K562 (cell line): ENCODE data around the gene CFAP221. TPM values are rescaled to one million over a fixed set of nuclear protein-coding genes. Genes with fewer than 3 reads are reported as not detected.

Experiments
- ATAC-seq: fragments of 200-7000 bp; cut with Tn5 transposase; 3 replicates; pipeline ENCODE4 v1.9.1; 2020; ENCODE audit warnings: moderate library complexity
- BruUV-seq: library from RNA; stranded (reverse); fragments of 400-500 nt; replicated peaks from 2 replicates; lab custom pipeline; 2021; lab: Mats Ljungman, UMichigan
- CTCF ChIA-PET: fragments of 300-600 bp; formaldehyde crosslinking; extraction: SDS; loops from one replicate; lab custom pipeline; 2021; ENCODE audit warnings: low intra/inter-chr PET ratio; lab: Yijun Ruan, JAX
- POLR2A ChIA-PET: fragments of 300-600, 350-650 bp; sonication (Branson Sonifier 250); formaldehyde crosslinking; extraction: SDS; loops from one replicate; lab custom pipeline; 2021; ENCODE audit warnings: antibody characterized with exemption, inconsistent platforms; lab: Yijun Ruan, JAX
- DNase-seq, 4 experiments: peaks; one replicate each; pipeline versions ENCODE4 v3.0.0 to v3.0.0-alpha.2; 2011 to 2018; ENCODE audit warnings: low spot score in 3 of 4, mixed read lengths in 3 of 4; ENCODE audit errors: extremely low read depth in 1 of 4
- FAIRE-seq: peaks from 2 replicates; lab custom pipeline; 2011; peaks lifted over from hg19 to GRCh38; lab: Jason Lieb, UNC
- H2AFZ ChIP-seq: 2 replicates; pipeline ENCODE4 v1.6.0; 2011; ENCODE audit warnings: low read depth, low read length, control low read depth, inconsistent platforms
- H3K27ac ChIP-seq: fragments of 200-600 bp; 3 replicates; pipeline ENCODE4 v1.8.0; 2011; ENCODE audit warnings: low read depth, mild to moderate bottlenecking, control low read depth, inconsistent platforms, low read length, moderate library complexity, mixed read lengths; ENCODE audit errors: extremely low read depth
- H3K27me3 ChIP-seq, 2 experiments: fragments of 300-600 bp in 1 of 2; 2 replicates in 1 of 2; 3 replicates in 1 of 2; pipeline versions ENCODE4 v1.6.0 to v1.8.0; 2011; ENCODE audit warnings: inconsistent platforms in 2 of 2, low read length in 2 of 2, mild to moderate bottlenecking in 1 of 2, mixed read lengths in 1 of 2, moderate library complexity in 1 of 2; ENCODE audit not compliant: control insufficient read depth in 2 of 2, insufficient read depth in 2 of 2
- H3K36me3 ChIP-seq: fragments of 300-600 bp; 3 replicates; pipeline ENCODE4 v1.8.0; 2011; ENCODE audit warnings: mild to moderate bottlenecking, low read length, inconsistent platforms; ENCODE audit not compliant: control insufficient read depth, insufficient read depth
- H3K4me1 ChIP-seq, 2 experiments: fragments of 200-600 bp in 1 of 2; replicated peaks in 1 of 2; 2 replicates in 1 of 2; 3 replicates in 1 of 2; pipeline versions ENCODE4 v1.5.1 to v1.8.0; 2011; ENCODE audit warnings: inconsistent platforms in 2 of 2, low read length in 2 of 2, mild to moderate bottlenecking in 1 of 2, mixed read lengths in 1 of 2, moderate library complexity in 1 of 2; ENCODE audit not compliant: control insufficient read depth in 2 of 2, insufficient read depth in 2 of 2
- H3K4me2 ChIP-seq: 2 replicates; pipeline ENCODE4 v1.6.1; 2011; ENCODE audit warnings: low read length, control low read depth, inconsistent platforms, mixed read lengths; ENCODE audit not compliant: insufficient read depth
- H3K4me3 ChIP-seq: fragments of 200-600 bp; sonication (generic), shearing (Covaris generic); 2 replicates; pipeline ENCODE4 v1.5.1; 2016; ENCODE audit warnings: control low read depth, inconsistent platforms
- H3K79me2 ChIP-seq: fragments of 200-600 bp; 3 replicates; pipeline ENCODE4 v1.8.0; 2011; ENCODE audit warnings: low read length, inconsistent platforms; ENCODE audit not compliant: control insufficient read depth, insufficient read depth
- H3K9ac ChIP-seq, 2 experiments: 2 replicates each; pipeline versions ENCODE4 v1.6.0 to v1.6.1; 2011; ENCODE audit warnings: low read depth in 2 of 2, low read length in 2 of 2, control low read depth in 1 of 2, inconsistent platforms in 1 of 2, mild to moderate bottlenecking in 1 of 2, mixed read lengths in 1 of 2; ENCODE audit not compliant: insufficient read depth in 1 of 2
- H3K9me1 ChIP-seq: one replicate; pipeline ENCODE4 v1.6.0; 2011; ENCODE audit warnings: inconsistent platforms, mild to moderate bottlenecking, low read length, moderate library complexity; ENCODE audit not compliant: control insufficient read depth, insufficient read depth
- H3K9me3 ChIP-seq: replicated peaks from 2 replicates; pipeline ENCODE4 v1.5.1; 2011; ENCODE audit warnings: low read depth, low read length, inconsistent platforms; ENCODE audit not compliant: control insufficient read depth, insufficient read depth
- H4K20me1 ChIP-seq: replicated peaks from 2 replicates; pipeline ENCODE4 v1.6.1; 2011; ENCODE audit warnings: low read length, inconsistent platforms, mixed read lengths; ENCODE audit not compliant: control insufficient read depth, insufficient read depth
- CHD2 ChIP-seq: IDR thresholded peaks from 2 replicates; pipeline ENCODE4 v1.6.1; 2011; ENCODE audit warnings: low read depth, low read length
- HDAC3 ChIP-seq: fragments of 450-650 bp; IDR thresholded peaks from 2 replicates; pipeline ENCODE4 v1.6.1; 2018; ENCODE audit warnings: borderline replicate concordance, mild to moderate bottlenecking, moderate library complexity; ENCODE audit not compliant: partially characterized antibody
- OTX1 ChIP-seq: fragments of 450-650 bp; formaldehyde crosslinking; IDR thresholded peaks from 2 replicates; pipeline ENCODE4 v1.4.0; 2022; ENCODE audit warnings: mild to moderate bottlenecking
- TRIM28 ChIP-seq: fragments of 450-650 bp; IDR thresholded peaks from 2 replicates; pipeline ENCODE4 v1.6.1; 2017
- ZNF347 ChIP-seq: fragments of 450-650 bp; formaldehyde crosslinking; IDR thresholded peaks from 2 replicates; pipeline ENCODE4 v1.4.0; 2020; ENCODE audit warnings: low read depth, mild to moderate bottlenecking, moderate library complexity
- WGBS: fragments of 100-300 bp; shearing (Covaris generic); methylation state at CpG from one replicate; pipeline ENCODE4 v1.1.6; 2016; ENCODE audit warnings: low coverage, mixed read lengths; ENCODE audit not compliant: insufficient coverage; ENCODE audit errors: missing lambda C conversion rate; 5-methylcytosine and 5-hydroxymethylcytosine counted together
- in situ Hi-C: fragments of 300-500 bp; cut with MboI; formaldehyde crosslinking; loops from 4 replicates; pipeline ENCODE4 v1.15.0; 2018; ENCODE audit warnings: inconsistent platforms, mixed read lengths
- intact Hi-C: fragments of 100-400 bp; cut with micrococcal nuclease; formaldehyde crosslinking; loops from 2 replicates; pipeline ENCODE4 v1.14.2; 2022
- polyA plus RNA-seq, 8 experiments: library from polyadenylated mRNA; depleted of rRNA in 4 of 8; stranded (reverse) in 5 of 8; unstranded in 3 of 8; fragments of >200 nt; fragmentation: Nextera tagmentation in 2 of 8; fragmentation: Illumina TruSeq in 1 of 8; extraction: Ambion mirVana in 2 of 8; extraction: Trizol in 1 of 8; gene quantifications; 2 replicates each; pipeline versions ENCODE4 v1.2.1 to v1.2.3, GENCODE V29; 2011 to 2014; ENCODE audit warnings: inconsistent platforms in 1 of 8, missing spikeins in 1 of 8
- total RNA-seq, 7 experiments: library from RNA; depleted of rRNA in 6 of 7; stranded (reverse); fragments of >200 nt in 6 of 7; fragmentation: Illumina TruSeq in 2 of 7; extraction: Trizol in 2 of 7; gene quantifications; 2 replicates each; pipeline versions ENCODE4 v1.2.1 to v1.2.3, GENCODE V29; 2011 to 2021; ENCODE audit warnings: low replicate concordance in 1 of 7
- TF ChIP-seq, protein P1 (sequence below): IDR thresholded peaks from 3 replicates; pipeline ENCODE4 v1.6.1; 2011; ENCODE audit warnings: borderline replicate concordance, mild to moderate bottlenecking; ENCODE audit not compliant: insufficient read length, insufficient read depth
- TF ChIP-seq, protein P2 (sequence below): sonication (generic); formaldehyde crosslinking; IDR thresholded peaks from 2 replicates; pipeline ENCODE4 v1.8.0; 2023; ENCODE audit warnings: missing genetic modification reagents, mild to moderate bottlenecking, borderline replicate concordance

The CFAP221 gene
- total and polyA plus RNA-seq, 9 of the 15 experiments (the other 6 are each of a cell fraction or from before 2014, with no cell fraction given) = 0.09 to 1.4 (median 0.65) TPM

DNA sequence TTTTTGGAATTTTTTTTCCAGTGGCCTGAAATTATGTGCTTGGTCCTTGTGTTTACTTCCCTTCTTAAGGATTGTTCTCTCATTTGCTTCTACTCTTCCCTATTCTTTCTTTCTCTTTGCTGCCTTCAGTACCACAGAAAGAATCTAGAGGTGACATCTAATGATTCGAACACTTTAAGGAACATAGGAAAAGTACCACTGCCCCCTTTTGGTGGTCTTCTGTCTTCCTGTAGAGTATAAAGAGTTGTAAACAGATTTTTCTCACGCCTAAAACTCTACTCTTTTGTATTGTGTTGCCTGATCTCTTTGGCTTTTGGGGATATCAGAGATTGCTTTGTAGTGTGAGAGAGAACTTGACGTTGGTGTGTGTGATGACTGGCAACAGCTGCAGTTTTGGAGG is 13.0 kb upstream of the CFAP221 start (continued):
- TF ChIP-seq, protein P1, sequence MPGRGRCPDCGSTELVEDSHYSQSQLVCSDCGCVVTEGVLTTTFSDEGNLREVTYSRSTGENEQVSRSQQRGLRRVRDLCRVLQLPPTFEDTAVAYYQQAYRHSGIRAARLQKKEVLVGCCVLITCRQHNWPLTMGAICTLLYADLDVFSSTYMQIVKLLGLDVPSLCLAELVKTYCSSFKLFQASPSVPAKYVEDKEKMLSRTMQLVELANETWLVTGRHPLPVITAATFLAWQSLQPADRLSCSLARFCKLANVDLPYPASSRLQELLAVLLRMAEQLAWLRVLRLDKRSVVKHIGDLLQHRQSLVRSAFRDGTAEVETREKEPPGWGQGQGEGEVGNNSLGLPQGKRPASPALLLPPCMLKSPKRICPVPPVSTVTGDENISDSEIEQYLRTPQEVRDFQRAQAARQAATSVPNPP = no peak
- no peak for TF ChIP-seq HDAC3
- no peak for TF ChIP-seq OTX1 (CRISPR knock-in tag)

- intact Hi-C loops = no loop called here
- Histone ChIP-seq H3K79me2 (no peaks in the 10 kb centered on the region), H3K4me3 (no peak overlapping the region), H3K9me3 (no peaks in the 10 kb centered on the region; the same call in 1 of the 2 replicates), H4K20me1 (no peaks in the 10 kb centered on the region), H3K9ac (no peak overlapping the region), H3K4me1 (no peaks in the 10 kb centered on the region; a peak in 1 of 5 replicates), H3K27ac (no peak overlapping the region), H2AFZ (no peak overlapping the region), H3K4me2 (no peak overlapping the region), H3K27me3 (peaks cover 3 to 9% of the 10 kb centered on the region in 2 experiments; a peak in 2 of 5 replicates), H3K36me3 (no peaks in the 10 kb centered on the region), H3K9me1 (no peaks in the 10 kb centered on the region)
- CTCF ChIA-PET = no interaction called here
- POLR2A ChIA-PET = no interaction called here
- WGBS = 0% methylated on average over 1 of the region's 1 CpG
- no peak for DNase-seq
- no peak for FAIRE-seq
- in situ Hi-C loops = no loop called here
- no TSS peak for BruUV-seq
- no peak for ATAC-seq
- TF ChIP-seq ZNF347 (CRISPR knock-in tag) (no peak), CHD2 (no peak), TRIM28 (peak; percentile 44; the same call in 1 of the 2 replicates)
- TF ChIP-seq, protein P2, sequence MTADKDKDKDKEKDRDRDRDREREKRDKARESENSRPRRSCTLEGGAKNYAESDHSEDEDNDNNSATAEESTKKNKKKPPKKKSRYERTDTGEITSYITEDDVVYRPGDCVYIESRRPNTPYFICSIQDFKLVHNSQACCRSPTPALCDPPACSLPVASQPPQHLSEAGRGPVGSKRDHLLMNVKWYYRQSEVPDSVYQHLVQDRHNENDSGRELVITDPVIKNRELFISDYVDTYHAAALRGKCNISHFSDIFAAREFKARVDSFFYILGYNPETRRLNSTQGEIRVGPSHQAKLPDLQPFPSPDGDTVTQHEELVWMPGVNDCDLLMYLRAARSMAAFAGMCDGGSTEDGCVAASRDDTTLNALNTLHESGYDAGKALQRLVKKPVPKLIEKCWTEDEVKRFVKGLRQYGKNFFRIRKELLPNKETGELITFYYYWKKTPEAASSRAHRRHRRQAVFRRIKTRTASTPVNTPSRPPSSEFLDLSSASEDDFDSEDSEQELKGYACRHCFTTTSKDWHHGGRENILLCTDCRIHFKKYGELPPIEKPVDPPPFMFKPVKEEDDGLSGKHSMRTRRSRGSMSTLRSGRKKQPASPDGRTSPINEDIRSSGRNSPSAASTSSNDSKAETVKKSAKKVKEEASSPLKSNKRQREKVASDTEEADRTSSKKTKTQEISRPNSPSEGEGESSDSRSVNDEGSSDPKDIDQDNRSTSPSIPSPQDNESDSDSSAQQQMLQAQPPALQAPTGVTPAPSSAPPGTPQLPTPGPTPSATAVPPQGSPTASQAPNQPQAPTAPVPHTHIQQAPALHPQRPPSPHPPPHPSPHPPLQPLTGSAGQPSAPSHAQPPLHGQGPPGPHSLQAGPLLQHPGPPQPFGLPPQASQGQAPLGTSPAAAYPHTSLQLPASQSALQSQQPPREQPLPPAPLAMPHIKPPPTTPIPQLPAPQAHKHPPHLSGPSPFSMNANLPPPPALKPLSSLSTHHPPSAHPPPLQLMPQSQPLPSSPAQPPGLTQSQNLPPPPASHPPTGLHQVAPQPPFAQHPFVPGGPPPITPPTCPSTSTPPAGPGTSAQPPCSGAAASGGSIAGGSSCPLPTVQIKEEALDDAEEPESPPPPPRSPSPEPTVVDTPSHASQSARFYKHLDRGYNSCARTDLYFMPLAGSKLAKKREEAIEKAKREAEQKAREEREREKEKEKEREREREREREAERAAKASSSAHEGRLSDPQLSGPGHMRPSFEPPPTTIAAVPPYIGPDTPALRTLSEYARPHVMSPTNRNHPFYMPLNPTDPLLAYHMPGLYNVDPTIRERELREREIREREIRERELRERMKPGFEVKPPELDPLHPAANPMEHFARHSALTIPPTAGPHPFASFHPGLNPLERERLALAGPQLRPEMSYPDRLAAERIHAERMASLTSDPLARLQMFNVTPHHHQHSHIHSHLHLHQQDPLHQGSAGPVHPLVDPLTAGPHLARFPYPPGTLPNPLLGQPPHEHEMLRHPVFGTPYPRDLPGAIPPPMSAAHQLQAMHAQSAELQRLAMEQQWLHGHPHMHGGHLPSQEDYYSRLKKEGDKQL (CRISPR knock-in tag) = no peak
Observed at GRCh38 chr2:119533560-119533959, 10.7 kb upstream of the CFAP221 start.
